GM21723 (cell line): Measurements from ENCODE around the gene GPR176.

Experiments used
- ATAC-seq: cut with Tn5 transposase; IDR thresholded peaks from one replicate; pipeline ENCODE4 v1.9.1; 2021; ENCODE audit warnings: mild to moderate bottlenecking, moderate library complexity; ENCODE audit not compliant: unreplicated experiment

The GPR176 gene

GRCh38 chr15:39892418-39892817 is 27.6 kb downstream of the GPR176 start:
- ATAC-seq, result no peak

DNA sequence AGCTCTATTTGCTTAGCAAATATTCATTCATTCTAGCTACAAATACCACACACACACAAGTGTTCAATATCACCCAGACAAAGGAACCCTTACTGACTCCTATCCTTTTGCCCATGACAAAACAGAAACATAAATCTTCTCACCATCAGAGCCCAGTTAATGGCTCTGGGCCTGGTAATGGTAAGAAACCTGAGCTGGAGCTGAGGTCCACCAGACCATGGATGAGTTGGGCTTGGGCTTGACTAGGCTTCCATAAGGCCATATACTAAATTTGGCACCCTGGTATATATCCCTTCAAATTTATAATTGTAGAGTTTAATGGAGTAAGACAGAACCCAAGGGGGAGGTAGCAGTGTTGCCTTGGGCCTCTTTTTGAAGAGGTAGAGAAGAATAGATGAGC is 29.4 kb downstream of the GPR176 start:
- ATAC-seq, result no peak

- no peak for ATAC-seq
Observed at GRCh38 chr15:39889601-39890000, 30.5 kb downstream of the GPR176 start.

- ATAC-seq, result no peak
Observed at GRCh38 chr15:39888809-39889208, 31.3 kb downstream of the GPR176 start.

- ATAC-seq, result no peak
Observed at GRCh38 chr15:39888243-39888642, 31.8 kb downstream of the GPR176 start.

- no peak for ATAC-seq
Observed at GRCh38 chr15:39887832-39888231, 32.2 kb downstream of the GPR176 start.

- no peak for ATAC-seq
Observed at GRCh38 chr15:39887211-39887610, 32.9 kb downstream of the GPR176 start.

GRCh38 chr15:39886418-39886817 is 33.6 kb downstream of the GPR176 start:
- ATAC-seq, result no peak

- ATAC-seq, result no peak
Observed at GRCh38 chr15:39885099-39885777, 34.8 kb downstream of the GPR176 start.

GRCh38 chr15:39884351-39884750 is 35.7 kb downstream of the GPR176 start:
- ATAC-seq, result no peak

DNA sequence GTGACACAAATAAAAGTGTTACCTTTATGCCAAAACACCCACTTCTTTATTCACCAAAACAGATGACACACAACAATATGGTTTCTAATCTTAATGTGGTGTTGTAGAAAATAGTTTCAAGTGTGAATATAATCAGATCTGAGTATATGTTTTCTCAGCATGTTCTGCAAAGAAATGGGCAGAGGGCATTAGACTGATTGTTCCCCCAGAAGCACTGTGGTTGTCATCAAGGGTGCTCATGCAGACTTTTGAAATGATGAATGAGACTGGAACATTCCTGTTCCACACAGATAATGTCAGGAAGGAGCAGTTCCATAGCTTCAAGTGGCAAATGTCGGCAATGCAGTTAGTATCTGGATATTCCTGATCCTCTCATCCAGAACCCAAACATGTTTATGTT is 37.5 kb downstream of the GPR176 start:
- no peak for ATAC-seq

DNA sequence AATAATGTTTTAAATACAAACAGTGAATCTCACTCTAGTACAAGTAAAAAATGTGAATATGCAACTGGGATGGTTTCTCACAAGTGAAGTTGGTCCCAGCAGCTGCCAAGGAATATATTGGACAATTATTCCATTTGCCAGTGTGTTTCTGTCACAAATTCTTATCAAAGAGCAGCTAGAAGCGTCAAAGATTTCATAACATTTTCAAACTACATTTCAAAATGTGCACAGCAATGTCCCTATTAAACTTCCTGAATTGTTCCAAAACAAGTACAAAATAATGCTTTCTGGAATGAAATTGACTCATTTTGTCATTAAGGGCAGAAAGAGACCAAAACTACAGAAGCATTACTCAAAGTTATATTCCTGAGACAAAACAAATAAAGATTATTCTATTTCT is 38.3 kb downstream of the GPR176 start:
- no peak for ATAC-seq

DNA sequence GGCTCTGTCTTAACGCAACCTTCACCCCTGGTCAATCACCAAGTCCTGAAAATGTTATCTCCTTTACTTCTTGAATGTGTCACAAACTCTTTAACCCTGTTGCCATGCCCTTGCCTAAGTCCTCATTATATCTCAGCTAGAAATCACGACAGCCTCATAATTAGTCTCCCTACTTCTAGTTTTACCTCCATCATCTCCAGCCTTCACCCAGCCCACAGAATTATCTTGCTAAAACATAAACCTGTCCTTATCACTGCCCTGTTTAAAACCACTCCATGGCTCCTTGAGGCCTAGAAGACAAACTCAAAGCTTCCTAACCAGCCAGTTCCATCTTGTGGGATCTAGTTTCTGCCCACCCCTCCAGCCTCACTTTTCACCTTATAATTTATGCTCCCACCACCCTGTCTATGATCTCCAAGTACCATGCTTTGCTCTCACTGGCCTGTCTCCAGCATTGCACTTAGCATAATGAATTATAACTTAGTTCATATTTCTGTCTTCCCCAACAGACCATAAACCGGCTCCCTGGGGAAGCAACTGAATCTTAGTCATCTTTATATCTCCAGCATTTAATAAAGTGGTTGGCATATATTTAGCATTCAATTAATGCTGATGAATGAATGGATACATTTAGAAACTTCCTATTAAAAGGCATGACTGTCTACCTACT is 39.2 kb downstream of the GPR176 start:
- no peak for ATAC-seq

DNA sequence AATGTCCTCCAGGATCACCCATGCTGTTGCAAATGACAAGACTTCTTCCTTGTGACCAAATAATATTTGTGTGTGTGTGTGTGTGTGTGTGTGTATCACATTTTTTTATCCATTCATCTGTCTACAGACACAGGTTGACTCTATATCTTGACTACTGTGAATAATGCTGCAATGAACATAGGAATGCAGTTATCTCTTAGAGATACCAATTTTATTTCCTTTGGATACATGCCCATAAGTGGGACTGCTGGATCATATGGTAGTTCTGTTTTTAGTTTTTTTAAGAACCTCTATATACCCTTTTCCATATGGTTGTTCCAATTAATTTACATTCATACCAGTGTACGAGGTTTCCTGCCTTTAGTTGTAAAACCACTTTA is 41.7 kb downstream of the GPR176 start:
- no peak for ATAC-seq

DNA sequence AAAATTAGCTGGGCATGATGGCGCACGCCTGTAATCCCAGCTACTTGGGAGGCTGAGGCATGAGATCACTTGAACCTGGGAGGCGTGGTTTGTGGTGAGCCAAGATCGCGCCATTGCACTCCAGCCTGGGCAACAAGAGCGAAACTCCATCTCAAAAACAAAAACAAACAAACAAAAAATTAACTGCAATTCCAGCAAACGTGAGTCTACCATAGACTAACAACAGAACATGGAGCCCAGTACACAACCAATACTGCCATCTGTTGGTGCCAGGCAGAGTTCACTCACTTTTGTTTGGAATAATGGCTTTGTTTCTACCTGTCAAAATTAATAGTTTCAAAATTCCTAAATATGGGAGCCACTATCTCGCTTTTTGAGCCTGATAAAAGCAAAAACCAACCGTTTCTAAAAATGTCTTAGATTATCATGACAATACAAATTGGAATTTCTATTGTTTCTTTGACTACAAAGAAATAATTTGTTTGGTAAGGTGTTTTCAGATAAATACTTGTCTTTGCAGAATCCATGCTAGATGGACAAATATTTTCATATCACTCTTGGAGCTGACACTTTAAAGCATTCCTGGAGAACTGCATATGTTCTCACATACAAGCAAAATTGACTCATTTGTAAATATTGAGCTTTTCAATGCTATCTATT is 45.0 kb downstream of the GPR176 start:
- ATAC-seq, result no peak

- ATAC-seq, result no peak
Observed at GRCh38 chr15:39873978-39874377, 46.1 kb downstream of the GPR176 start.

- ATAC-seq, result no peak
Observed at GRCh38 chr15:39870537-39870936, 49.5 kb downstream of the GPR176 start.

GRCh38 chr15:39869858-39870515 is 50.1 kb downstream of the GPR176 start:
- ATAC-seq, result no peak

GRCh38 chr15:39869254-39869653 is 50.8 kb downstream of the GPR176 start:
- no peak for ATAC-seq

DNA sequence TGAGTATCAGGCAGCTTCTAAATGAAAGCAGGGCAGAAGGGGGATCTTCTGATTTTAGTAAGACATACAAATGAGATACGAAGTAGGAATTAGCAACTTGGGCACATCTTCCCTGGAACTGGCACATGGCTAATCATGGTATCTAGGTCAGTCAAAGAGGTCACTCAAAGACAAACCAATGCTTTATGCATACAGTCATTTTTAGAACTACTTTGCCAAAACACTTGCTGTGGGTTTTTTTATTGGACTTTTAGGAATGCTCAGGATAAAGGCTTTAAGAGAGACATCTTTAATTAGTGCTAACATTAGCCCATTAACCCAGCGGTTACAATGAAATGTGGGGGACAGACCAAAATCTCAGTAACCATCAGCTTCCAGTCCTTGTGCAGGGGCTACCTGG is 51.7 kb downstream of the GPR176 start:
- no peak for ATAC-seq

GRCh38 chr15:39864116-39864515 is 56.0 kb downstream of the GPR176 start:
- no peak for ATAC-seq

- ATAC-seq, result no peak
Observed at GRCh38 chr15:39860871-39861270, 59.2 kb downstream of the GPR176 start.
